ENCODE measurements around the gene CLDN14.

CLDN14 gene

DNA sequence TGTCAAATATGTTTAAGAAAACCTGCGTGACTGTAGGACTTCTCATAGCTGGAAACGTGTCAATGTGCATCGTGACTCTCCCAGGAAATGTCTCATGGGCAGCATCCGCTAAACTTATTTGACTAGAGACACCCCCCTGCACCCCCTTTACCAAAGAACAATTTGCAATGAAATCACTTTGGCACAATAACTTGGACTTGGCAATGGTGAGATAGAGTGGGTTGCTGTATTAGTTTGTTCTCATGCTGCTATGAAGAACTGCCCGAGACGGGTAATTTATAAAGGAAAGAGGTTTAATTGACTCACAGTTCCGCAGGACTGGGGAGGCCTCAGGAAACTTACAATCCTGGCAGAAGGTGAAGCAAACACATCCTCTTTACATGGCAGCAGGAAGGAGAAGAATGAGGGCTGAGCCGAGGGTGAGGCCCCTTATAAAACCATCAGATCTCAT is 13.8 kb downstream of the CLDN14 start:
- no peak for DNase-seq

DNA sequence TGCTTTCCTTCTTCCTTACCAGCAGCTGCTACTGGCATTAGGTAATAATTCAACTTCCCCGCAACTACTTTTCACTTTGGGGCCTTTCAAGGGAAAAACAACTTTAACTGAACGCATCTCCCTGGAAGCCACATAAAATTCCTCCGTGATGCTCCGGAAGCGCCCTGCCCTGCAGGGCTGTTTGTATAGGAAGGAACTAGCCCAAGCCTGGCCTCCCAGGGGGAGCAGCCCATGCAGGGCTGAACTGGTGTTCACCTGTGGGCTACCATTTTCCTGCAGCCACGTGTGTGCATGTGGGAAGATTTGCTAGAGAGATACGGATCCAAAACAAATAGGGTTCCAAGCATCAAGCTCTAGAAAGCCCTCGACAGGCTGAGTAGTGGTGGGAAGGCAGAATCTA is 14.4 kb downstream of the CLDN14 start:
- no peak for DNase-seq

DNA sequence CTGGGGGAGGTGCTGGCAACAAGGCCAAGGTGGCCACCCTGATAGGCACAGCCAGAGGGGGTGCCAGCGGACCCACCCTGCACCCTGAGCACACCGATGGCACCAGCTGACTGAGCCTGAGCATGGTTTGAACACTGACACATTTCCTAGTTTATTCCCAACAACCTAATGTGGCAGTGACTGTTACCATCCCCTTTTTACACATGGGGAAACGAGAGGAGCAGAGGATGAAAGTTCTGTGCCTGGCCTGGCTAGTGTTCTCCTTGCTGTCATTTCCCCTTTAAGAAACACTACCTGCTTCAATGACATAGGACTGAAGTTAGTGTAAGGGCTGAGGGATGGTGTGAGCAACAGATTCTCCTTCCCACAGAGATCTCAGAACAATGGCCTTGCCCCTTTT is 15.3 kb downstream of the CLDN14 start:
- no peak for DNase-seq

DNA sequence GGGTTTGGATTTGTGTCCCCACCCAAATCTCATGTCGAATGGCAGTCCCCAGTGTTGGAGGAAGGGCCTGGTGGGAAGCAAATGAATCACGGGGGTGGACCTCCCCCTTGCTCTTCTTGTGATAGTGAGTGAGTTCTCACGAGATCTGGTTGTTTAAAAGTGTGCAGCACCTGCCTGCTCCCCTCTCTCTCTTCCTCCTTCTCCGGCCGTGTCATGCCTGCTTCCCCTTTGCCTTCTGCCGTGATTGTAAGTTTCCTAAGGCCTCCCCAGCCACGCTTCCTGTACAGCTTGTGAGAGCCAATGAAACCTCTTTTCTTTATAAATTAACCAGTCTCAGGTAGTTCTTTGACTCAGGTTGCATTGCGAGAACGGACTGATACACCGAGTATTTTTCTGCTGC is 15.9 kb downstream of the CLDN14 start:
- no peak for DNase-seq

DNA sequence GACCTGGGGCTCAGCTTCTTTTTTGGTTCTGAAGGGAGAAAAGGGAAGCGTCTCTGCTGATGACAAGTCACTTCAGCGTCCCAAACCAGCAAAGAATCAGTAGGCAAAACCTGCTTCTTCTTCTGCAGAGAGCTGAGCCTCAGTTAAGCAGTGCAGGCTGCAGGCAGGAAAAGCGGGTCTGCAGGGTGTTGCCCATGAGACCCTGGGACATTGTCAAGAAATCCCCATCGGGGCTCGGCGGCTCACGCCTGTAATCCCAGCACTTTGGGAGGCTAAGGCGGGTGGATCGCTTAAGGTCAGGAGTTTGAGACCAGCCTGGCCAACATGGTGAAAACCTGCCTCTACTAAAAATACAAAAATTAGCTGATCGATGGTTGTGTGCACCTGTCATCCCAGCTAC is 16.7 kb downstream of the CLDN14 start:
- no peak for DNase-seq

DNA sequence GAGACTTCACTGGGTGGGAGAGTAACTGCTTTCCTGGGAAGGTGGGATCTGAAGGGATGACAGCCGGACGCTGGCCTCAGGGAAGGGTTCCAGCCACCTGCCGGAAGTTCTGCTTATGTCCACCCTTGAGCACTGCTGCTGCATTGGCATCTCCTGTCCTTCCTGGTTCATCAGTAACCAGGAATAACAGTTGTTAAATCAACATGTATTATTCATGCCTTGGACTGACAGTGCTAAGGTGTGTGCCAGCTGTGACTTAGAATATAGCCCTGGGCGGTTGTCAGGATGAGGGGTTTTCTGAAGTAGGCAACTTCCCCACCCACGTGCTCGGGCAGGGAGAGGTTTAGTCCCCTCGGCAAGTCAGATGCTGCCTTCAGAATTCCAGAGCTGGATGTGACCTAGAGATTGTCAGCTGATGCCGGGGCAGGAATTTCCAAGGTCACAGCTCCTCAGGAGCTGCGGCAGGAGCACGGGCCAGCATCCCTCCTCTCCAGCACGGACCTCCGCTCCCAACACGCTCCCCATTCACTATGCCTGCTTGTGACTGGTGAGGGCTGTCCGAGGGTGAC is 17.9 kb downstream of the CLDN14 start:
- DNase-seq: no peak

DNA sequence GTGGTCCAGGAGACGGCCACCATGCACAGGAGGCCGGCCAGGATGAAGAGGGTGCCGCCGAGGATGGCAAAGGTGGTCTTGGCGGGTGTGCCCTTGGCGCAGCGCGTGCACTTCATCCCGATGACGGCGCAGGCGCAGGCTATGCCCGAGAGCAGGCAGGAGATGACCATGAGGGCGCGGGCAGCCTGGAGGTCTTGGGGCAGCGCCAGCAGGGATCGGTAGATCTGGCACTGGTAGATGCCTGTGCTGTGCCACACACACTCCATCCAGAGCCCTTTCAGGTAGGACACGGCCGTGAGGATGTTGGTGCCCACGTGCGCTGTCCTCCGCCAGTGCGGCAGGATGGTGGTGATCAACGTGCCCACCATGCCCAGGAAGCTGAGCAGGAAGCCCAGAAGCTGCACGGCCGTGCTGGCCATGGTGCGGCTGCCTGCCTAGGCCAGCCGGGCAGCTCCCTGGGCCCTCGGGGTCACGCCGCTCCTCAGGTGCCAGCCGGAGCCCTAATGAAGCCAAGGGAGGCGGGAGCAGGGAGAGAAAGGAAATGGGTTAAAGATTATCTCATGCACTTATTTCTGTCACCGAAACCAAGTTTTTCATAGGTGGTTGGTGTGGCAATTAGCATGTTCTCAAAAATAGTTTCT is 18.5 kb downstream of the CLDN14 start:
- no peak for DNase-seq

DNA sequence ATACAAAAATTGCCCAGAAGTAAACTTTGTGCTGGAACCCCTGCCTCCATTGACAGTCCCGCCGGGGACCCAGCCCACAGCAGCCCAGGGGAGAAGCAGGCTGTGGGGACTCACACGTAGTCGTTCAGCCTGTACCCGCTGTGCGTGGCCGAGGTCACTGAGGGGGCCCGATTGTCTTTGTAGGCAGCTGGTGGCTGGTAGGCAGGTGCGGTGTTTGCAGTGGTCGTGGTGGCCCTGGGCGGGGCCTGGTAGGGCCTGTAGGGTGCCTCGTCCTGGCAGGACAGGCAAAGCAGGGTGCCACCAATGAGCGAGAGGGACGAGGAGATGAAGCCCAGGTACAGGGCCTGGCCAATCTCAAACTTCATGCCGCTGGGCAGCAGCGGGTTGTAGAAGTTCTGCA is 19.1 kb downstream of the CLDN14 start:
- no peak for DNase-seq

DNA sequence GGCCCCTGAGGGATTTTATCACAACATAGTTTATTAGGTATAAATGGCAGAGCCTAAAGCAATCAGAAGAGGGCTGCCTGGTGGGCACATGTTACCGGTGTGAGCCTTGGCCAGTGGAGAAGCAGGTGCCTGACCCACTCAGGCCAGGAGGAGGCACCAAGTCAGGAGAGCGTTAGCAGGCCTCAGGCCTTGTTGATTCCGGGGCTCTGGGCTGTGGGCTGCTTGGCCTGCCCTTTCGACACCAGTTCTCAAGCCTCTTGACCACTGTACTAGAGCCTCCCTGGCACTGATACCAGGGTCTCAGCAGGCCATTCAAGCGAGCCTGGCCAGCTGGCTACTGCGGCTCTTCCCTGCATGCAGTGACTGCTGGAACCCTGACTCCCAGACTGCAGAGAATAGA is 20.8 kb downstream of the CLDN14 start:
- no peak for DNase-seq

DNA sequence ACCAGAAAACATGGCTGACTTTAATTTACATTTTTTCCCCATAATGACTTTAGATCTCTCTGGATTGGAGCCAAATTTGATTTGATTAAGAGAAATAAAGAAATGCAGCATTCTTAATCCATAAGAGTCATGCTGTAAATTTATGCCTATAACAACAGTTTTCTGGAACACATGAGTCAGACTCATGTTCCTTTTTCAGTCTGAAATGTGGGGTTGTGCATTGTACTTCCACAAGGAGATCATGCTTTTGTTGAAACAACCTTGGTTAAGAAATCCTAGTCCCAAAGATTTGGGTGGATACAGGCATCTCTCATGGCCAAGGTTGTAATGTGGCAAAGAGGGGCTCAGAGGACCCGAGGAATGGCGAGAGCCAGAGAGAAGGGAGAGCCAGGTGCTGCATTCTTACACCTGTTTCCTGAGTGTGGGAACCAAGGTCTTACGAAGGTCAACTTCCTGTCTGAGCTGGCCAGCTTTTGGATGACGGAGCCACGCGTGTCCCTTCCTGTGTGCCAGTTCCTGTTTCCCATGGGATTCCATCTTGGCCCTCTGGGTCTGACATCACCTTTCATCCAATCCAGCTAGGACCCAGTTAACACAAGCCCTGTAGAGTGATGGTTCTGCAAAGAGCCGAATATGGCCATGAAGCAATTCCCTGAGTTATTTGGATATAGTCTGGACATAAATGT is 23.1 kb downstream of the CLDN14 start:
- no peak for DNase-seq

DNA sequence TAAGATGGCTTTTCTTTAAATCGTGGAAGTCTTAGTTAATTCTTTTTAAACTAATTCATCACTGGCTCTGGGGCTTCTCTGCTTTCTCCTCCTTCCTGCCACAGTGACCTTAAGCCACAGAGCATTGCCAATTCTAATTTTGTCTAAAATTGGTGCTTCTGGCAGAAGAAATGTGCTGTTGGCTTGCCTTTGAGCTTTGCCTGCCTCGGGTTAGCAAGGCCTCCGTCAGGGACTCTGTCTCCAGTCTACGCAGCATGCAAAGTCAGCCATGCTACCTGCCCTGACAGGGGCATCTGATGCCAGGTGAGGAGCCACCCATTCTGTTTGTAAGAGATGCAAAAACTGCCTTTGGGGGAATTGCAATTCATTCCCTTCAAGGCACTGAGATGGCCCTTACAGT is 25.2 kb downstream of the CLDN14 start:
- no peak for DNase-seq

DNA sequence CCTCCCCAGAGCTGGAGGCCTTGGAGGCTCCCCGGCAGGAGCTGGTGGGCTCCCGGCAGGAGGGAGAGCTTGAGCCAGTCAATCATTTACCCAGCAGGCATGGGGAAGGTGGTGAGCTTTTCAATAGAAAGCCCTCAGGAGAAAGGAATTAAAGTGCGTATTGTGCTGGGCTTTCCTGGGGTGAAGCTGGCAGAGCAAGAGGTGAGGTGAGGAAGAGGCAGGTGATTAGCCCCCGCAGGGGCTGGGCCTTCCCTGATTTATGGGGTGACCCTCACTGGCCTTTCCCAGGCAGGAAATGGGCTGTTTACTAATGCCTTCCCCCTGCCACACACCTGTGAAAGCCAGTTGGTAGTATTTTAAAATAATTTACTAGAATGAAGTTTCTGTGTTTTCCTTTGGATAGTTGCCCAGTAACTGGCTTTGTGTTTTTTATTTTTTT is 25.8 kb downstream of the CLDN14 start:
- DNase-seq: peak; percentile 65

DNA sequence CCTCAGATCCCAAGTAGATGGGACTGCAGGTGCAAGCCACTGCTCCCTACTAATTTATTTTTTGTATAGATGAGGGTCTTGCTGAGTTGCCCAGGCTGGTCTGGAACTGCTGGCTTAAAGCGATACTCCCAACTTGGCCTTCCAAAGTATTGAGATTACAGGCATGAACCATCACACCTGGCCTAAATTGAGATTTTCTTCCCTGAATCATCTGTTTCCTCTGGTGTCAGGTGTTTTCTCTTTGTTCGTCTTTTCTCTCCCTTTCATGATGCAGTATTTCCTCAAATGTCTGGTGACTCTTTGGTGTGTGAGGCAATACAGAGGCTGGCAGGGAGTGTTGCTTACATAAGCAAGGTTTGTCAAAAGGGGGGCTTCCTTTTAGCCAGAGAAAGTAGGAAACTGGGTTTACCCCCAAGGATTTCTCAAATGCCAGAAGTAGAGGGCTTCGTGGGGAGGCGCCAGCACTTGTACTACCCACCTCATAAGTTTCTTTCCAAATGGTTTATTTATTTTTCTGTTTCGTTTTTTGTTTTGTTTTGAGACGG is 27.6 kb downstream of the CLDN14 start:
- no peak for DNase-seq

DNA sequence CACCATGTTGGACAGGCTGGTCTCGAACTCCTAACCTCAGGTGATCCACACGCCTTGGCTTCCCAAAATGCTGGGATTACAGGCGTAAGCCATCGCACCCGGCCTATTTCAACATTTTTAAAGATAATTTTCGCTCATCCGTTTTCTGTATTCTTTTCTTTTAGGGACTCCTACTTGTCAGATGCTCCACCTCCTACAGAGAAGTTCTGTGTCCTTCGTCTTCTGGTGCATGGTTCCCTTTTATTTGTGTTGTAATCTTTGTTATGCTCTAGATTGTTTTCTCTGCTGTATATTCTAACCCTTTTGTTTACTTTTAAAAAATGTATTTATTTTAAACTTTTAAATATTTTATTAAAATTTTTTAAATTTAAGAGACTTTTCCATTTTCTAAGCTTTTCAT is 28.4 kb downstream of the CLDN14 start:
- DNase-seq: no peak

DNA sequence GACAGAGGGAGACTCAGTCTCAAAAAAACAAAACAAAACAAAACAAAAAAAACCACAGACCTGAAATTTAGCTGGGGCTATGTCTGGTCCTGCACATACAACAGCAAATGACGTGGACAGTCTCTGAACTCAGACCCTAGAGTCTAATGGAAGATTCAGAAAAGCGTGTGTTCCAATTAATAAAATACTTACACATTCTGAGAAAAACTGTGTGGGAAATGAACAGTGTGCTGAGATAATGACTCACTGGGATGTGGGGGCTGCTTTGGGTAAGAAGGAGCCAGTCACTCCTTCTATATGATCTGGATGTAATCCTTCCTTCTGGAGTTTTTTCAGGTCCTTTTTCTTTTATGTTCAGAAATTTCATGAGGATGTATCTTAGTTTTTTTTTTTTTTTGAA is 29.4 kb downstream of the CLDN14 start:
- no peak for DNase-seq

DNA sequence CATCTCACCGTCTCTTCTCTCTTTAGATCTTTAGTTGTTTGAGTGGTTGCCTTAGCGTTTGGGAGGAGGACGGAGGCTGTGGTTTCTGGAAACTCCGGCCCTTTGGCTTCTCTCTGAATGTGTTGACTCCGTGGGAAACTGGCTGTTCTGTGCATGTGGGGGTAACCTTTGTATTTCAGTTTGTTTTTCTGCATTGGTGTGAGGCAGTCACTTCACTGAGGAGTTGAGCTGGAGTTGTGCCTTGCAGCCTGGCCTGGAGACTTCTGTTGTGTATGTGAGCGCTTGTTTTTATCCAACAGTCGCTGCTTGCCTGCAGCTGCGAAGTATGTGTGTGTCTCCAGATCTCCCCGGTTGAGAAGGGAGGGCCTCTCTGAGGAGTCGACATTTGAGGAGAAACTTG is 33.6 kb downstream of the CLDN14 start:
- DNase-seq: no peak

DNA sequence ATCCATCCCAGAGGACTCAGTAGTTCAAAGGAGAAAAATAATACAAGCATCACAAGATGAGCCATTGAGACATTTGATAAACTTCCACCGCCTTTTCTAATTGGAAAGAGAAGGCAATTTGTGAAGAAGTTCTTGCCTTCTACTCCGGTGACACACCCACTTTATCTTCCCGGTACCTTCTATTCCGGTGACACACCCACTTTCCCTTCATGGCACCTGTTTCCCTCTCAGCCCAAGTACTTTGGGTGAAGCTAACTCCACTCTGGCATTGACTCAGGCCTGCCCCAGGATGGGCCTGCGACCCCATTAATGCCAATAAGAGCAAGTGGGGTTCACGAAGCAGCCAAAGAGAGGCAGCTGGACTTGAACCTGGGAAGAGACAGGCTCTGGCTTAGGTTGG is 38.2 kb downstream of the CLDN14 start:
- DNase-seq: no peak

DNA sequence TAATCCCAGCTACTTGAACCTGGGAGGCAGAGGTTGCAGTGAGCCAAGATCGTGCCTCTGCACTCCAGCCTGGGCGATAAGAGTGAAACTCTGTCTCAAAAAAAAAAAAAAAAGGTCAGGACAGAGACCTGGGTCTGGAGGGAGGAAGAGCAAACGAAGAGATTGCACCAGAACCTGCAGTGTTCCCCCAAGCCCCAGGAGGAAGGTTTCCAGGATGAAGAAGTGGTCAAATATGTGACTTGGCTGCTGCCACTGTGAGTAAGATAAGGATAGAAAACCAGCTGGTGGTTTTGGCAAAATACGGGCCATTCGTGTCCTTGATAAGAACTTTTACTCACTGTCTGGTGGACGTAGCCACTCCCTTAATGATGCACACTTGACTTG is 42.2 kb downstream of the CLDN14 start:
- DNase-seq: no peak

DNA sequence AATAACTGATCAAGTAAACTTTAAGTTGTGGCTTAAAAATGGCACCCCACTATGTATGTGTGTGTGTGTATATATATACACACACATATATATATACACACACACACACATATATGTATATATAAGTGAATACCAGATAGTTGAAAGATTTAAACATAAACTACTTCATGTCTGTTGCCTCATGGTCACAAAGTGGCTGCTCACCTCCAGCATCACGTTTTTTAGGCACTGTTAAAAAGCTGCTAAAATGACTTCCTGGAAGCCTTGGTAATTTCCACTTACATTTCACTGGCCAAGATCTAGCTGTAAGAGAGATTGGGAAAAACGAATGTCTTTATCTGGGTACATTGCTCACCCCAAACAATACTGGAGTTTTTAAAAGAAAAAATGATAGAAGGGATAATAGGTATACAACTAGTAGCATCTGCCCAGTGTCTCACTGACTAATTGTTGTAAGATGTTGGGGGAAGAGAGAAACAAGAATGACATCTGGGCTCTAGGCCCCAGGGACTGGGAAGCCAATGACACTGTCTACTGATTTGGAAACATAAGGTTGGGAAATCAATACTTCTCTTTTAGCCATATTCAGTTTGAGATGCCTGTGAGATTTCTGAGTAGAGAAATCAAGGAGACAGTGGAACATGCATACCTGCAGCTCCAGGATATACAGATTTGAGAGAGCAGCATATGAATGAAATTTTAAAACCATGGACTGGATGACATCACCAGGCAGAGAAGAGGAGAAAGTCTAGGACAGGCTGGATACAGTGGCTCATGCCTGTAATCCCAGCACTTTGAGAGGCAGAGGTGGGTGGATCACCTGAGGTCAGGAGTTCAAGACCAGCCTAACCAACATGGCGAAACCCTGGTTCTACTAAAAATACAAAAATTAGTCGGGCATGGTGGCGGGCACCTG is 42.8 kb downstream of the CLDN14 start:
- no peak for DNase-seq

DNA sequence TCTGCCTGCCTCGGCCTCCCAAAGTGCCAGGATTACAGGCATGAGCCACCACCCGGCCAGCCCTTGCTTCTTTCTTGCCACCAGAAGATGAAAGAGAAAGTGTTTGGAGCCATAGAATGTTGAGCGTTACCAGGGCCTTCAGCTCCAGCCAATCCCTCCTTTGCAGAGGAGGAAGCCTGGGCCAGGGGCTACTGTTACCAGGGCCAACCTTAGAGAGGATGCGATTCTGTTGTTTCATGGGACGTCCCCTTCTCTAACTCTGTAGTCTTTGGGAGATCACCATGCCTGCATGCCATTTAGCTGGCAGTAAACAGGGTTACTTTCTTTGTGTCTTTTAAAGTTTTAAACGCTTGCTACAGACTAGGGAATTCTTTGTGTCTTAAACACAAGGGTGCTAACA is 45.8 kb downstream of the CLDN14 start:
- no peak for DNase-seq

DNA sequence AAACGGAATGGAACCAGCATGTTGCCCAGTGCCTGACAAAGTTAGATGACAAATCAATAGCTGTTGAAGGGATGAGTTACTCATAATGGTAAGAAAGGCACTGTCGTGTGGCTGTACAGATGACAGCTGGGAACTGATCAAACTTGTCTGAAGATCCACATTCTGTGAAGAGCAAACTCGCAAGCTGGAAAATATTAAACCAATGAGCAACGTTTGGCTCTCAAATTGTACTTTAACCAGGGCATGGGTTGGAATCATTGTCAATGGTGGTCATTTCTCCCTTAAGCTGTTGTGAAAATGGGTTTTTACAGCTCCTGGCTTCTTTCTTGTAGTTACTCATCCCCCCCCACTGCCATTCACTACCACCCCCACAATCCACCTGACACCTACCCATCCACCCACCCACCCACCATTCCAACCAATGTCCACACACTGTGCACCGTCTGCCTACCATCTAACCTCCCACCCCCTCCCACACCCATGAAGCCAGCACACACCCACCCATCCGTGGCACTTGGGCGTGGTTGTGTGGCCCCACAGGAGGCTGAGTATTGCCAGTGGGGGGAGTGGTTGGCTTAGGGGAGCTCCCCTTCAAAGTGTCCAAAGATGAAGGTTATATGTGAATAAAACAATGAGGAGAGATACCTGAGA is 46.7 kb downstream of the CLDN14 start:
- no peak for DNase-seq

DNA sequence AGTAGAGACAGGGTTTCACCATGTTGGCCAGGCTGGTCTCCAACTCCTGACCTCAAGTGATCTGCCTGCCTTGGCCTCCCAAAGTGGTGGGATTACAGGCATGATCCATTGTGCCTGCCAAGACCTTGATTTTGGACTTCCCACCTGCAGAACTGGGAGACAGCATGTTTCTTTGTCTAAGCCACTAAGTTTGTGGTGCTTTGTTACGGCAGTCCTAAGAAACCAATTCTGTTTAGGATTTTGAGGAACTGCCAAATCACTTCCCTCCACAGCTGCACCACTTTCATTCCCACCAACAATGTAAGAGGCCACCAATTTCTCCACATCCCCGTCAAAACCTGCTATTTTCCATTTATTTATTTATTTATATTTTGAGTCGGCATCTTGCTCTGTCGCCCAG is 48.7 kb downstream of the CLDN14 start:
- DNase-seq: no peak

DNA sequence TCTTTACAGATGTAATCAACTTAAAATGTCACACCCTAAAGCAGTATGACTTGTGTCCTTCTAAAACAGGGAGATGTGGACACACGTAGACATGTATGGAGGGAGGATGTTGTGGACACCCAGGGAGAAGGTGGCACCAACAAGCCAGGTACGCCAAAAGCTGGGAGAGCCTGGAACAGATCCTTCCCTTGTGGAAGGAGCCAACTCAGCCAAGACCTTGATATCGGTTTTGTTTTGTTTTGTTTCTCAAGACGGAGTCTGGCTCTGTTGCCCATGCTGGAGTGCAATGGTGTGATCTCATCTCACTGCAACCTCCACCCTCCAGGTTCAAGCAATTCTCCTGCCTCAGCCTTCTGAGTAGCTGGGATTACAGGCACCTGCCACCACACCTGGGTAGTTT is 49.1 kb downstream of the CLDN14 start:
- no peak for DNase-seq
